ENCODE measurements around the gene IL7R.

Gene IL7R

DNA sequence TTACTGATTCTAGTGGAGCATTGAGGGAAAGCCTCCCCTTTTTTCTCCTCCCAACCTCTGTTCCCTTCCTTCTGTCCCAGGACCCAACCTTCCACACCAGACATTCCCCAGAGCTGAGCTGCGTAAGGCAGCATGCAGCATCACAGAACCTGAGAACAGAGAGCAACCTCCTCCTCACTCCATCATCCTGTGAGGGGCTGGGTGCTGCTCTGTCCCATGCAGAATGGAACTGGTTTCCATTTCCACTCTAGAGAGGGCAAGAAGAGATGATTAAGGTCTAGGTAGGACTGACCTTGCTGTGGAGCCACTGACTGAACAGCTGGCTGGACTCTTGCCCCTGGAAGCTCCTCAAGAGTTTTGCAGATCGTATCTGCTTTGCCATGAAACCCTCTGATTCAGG, 30.1 kb upstream of the IL7R start:
- no peak overlapping the region for H3K4me3 ChIP-seq (replicated peaks; ENCODE audit: low read depth, low read length)
- TF ChIP-seq, protein P1, sequence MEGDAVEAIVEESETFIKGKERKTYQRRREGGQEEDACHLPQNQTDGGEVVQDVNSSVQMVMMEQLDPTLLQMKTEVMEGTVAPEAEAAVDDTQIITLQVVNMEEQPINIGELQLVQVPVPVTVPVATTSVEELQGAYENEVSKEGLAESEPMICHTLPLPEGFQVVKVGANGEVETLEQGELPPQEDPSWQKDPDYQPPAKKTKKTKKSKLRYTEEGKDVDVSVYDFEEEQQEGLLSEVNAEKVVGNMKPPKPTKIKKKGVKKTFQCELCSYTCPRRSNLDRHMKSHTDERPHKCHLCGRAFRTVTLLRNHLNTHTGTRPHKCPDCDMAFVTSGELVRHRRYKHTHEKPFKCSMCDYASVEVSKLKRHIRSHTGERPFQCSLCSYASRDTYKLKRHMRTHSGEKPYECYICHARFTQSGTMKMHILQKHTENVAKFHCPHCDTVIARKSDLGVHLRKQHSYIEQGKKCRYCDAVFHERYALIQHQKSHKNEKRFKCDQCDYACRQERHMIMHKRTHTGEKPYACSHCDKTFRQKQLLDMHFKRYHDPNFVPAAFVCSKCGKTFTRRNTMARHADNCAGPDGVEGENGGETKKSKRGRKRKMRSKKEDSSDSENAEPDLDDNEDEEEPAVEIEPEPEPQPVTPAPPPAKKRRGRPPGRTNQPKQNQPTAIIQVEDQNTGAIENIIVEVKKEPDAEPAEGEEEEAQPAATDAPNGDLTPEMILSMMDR (IDR thresholded peaks at IDR 0.05; ENCODE audit: low read depth, low read length, missing control alignments), result no peak
- DNase-seq (ENCODE audit: extremely low read depth, low read depth), result no peak

DNA sequence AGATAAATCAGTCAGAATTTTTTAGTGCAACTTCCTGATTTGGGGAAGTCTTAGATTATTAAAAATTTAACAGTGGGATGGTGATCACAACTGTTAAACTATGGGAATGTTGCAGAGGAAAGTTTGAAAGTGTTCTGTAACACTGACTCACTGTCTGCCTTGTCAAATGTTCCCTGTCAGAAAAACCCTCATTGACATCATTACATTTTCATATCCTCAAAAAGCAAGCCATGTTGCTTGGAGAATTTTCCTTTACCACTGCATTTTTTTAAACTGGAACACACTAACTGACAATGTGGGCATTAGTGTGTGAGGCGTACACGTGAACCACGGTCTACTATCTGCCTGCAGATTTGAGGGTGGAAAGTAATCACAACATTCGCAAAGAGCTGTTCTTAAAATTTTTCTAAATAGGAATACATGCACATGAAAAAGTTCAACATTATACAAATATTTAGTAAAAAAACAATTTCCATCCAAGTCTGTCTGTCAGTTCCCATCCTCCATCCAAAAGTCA, 28.6 kb upstream of the IL7R start:
- H3K4me3 ChIP-seq (replicated peaks; ENCODE audit: low read depth, low read length), result no peak overlapping the region
- TF ChIP-seq, protein P1 (IDR thresholded peaks at IDR 0.05; ENCODE audit: low read depth, low read length, missing control alignments), result no peak

DNA sequence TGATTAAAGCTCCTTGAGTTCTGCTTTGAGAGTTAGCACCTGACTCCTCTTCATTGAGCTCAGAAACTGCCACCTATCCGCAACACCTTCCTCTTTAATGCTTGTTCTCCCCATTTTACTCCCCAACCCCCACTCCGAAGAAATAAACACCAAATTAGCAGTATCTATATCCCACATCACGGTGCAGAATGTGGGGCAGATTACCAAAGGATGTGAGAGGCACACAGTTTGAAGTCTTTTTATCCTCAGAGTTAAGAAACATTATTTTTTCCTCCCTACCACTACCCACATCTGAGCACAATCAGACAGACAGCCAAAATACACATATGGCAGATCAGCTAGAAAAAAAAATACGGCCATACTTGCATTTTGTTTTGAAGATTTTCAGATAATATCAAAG, 26.1 kb upstream of the IL7R start:
- TF ChIP-seq, protein P1 (IDR thresholded peaks at IDR 0.05; ENCODE audit: low read depth, low read length, missing control alignments), result no peak
- H3K4me3 ChIP-seq (replicated peaks; ENCODE audit: low read depth, low read length), result no peak overlapping the region
- DNase-seq (ENCODE audit: extremely low read depth, low read depth), result no peak

More for the DNA sequence above, 28.6 kb upstream of the IL7R start:
- DNase-seq (ENCODE audit: extremely low read depth, low read depth), result no peak

DNA sequence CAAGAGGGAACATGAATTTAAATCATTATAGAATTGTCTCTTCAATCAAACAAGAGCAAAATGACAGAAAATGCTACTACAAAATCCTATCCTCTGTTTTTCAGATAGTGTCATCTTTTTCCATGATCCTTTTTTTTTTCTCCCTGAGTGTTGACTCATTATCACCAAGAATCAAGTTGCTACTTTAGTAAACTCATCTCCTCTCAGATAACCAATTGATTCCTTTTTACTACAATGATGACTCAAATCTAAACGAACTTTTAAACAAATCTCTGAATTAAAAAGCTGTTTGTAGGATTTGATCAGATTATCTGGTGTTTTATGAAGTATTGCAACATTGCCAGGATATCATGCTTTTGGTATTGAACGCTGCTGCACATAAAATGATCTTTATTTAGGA, 23.9 kb upstream of the IL7R start:
- H3K4me3 ChIP-seq (replicated peaks; ENCODE audit: low read depth, low read length), result no peak overlapping the region
- no peak for DNase-seq (ENCODE audit: extremely low read depth, low read depth)
- TF ChIP-seq, protein P1 (IDR thresholded peaks at IDR 0.05; ENCODE audit: low read depth, low read length, missing control alignments), result no peak

DNA sequence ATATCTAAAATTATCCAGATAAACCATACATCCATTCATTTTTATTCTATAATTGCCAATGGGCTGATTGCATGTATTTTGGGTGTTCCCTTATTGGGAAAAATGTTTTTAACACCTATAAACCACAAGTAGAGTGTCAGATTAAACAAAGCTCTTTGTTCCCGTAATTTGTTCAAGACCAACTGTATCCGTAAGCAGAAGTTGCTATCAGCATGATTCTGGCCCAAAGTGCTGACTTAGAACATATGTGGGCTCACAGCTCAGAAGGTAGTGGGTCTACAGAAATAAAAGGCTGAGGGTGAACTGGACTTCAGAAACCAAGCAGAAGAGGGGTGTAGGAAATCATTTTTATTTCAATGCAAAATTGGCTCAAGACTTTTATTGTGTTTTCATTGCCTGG, 23.5 kb upstream of the IL7R start:
- DNase-seq (ENCODE audit: extremely low read depth, low read depth), result no peak
- TF ChIP-seq, protein P1 (IDR thresholded peaks at IDR 0.05; ENCODE audit: low read depth, low read length, missing control alignments), result no peak
- no peak overlapping the region for H3K4me3 ChIP-seq (replicated peaks; ENCODE audit: low read depth, low read length)

DNA sequence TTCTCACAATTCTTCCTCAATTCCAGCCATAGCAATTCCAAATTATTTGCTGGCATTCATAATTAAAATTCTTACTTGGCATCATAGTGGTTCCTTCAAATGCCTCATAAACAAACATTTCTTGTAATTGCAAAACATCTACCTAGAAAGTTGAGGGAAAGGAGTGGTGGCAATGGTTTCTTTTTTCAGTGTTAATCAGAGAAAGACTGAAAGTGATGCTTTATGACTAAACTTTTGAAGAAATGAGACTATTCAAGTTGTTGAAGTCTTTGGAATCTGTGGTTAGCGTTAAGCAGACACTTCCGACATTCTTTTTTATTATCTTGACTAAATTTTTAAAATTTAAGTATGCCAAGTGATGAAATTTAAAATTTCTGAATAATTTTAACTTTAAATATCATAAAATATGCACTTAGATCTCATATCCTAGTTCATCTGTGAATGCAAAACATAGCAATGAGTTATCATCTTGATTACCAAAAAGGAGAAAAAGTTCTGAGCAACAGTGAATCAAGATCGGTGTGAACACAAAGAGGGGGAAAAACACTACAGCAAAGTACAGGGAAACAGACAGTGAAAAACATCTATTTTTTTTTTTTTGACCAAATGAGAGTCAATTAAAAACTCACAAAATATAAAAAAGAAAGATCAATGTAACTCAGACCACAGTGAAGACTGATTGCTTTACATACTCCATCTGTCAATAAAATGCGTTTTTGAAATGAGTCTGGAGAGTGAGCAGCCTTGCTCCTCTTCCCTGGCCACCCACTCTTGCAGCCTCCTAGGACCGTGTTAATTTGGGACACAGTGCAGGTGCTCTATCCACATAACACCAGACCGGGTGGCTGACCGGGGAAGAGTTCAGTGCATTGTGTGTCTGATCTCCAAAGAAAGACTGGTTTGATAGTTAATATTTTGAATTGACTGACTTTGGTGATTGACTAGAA, 20.6 kb upstream of the IL7R start:
- DNase-seq (ENCODE audit: extremely low read depth, low read depth), result no peak
- TF ChIP-seq, protein P1 (IDR thresholded peaks at IDR 0.05; ENCODE audit: low read depth, low read length, missing control alignments), result no peak
- H3K4me3 ChIP-seq (replicated peaks; ENCODE audit: low read depth, low read length), result no peak overlapping the region
